NCI-H1694 treated with DMSO at 0.1 percent for 48 hours (cell line): ENCODE data around the gene RHBDF2.
A peak's percentile ranks its signal among the peaks of the same experiment; 100 is the strongest.

ENCODE experiments used
- DNase-seq: peaks from one replicate; lab custom pipeline; 2025; lab: John Stamatoyannopoulos, UW

RHBDF2 gene

GRCh38 chr17:76501018-76501826, at the start of gene RHBDF2:
Gene RHBDF2, minus strand, starts transcription at chr17:76501423. Its CDS starts 19,899 bp downstream, at chr17:76481524.
- DNase-seq: peak; percentile 53

- no peak for DNase-seq
Observed at GRCh38 chr17:76549539-76549938, 48.3 kb upstream of the RHBDF2 start.

- DNase-seq: no peak
Observed at GRCh38 chr17:76549215-76549518, 47.9 kb upstream of the RHBDF2 start.

- DNase-seq: no peak
Observed at GRCh38 chr17:76548378-76549214, 47.4 kb upstream of the RHBDF2 start.

GRCh38 chr17:76547642-76548202, 46.5 kb upstream of the RHBDF2 start:
- no peak for DNase-seq

GRCh38 chr17:76547183-76547641, 46.0 kb upstream of the RHBDF2 start:
- DNase-seq: peak; percentile 92

- DNase-seq: peak; percentile 36
Observed at GRCh38 chr17:76546556-76547182, 45.4 kb upstream of the RHBDF2 start.

- no peak for DNase-seq
Observed at GRCh38 chr17:76545918-76546555, 44.8 kb upstream of the RHBDF2 start.

GRCh38 chr17:76544546-76545365, 43.5 kb upstream of the RHBDF2 start:
- DNase-seq: peak; percentile 46

GRCh38 chr17:76543826-76544545, 42.8 kb upstream of the RHBDF2 start:
- peak; percentile 74 for DNase-seq

GRCh38 chr17:76543482-76543825, 42.2 kb upstream of the RHBDF2 start:
- DNase-seq: no peak

- DNase-seq: no peak
Observed at GRCh38 chr17:76542984-76543383, 41.8 kb upstream of the RHBDF2 start.

GRCh38 chr17:76542566-76542971, 41.3 kb upstream of the RHBDF2 start:
- DNase-seq: no peak

GRCh38 chr17:76541739-76542454, 40.7 kb upstream of the RHBDF2 start:
- DNase-seq: no peak

- DNase-seq: peak; percentile 86
Observed at GRCh38 chr17:76540381-76541300, 39.4 kb upstream of the RHBDF2 start.

- no peak for DNase-seq
Observed at GRCh38 chr17:76539631-76540271, 38.5 kb upstream of the RHBDF2 start, which contains the start of gene PRCD. Gene PRCD, plus strand, starts transcription at chr17:76540044. Its CDS starts 98 bp downstream, at chr17:76540142.

- no peak for DNase-seq
Observed at GRCh38 chr17:76538941-76539570, 37.8 kb upstream of the RHBDF2 start.
